ENCODE data around the gene ENTPD8.

Gene ENTPD8, protein sequence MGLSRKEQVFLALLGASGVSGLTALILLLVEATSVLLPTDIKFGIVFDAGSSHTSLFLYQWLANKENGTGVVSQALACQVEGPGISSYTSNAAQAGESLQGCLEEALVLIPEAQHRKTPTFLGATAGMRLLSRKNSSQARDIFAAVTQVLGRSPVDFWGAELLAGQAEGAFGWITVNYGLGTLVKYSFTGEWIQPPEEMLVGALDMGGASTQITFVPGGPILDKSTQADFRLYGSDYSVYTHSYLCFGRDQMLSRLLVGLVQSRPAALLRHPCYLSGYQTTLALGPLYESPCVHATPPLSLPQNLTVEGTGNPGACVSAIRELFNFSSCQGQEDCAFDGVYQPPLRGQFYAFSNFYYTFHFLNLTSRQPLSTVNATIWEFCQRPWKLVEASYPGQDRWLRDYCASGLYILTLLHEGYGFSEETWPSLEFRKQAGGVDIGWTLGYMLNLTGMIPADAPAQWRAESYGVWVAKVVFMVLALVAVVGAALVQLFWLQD

DNA sequence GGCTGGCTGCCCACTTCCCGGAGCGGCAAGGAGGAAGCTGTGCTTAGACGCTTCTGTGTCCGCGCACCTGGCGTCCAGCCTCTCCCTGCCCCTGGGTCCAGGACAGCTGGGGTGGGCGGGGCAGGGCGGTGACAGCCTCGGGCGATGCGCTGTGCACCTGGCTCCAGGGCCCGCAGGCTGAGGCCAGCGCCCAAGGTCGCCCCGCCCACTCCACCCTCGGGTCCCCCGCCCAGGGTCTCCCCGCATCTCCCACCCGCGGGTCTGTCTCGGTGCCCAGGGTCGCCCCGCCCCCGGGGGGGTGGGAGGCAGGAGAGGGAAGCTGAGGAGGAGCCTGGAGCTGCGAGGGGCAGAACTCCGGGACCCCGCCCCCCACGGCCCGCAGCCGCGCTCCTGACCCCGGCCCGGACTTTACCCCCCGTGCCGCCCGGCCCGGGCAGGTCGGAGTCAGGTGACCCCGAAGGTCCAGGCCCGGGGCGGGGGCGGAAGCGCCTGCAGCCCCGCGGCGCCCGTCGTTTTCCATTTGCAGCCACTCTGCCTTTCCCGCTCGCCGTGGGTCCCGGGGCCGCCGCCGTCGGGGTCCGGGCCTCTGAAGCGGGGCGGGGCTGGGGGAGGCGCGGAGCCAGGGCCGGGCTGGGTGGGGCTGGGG is at the start of gene ENTPD8:
TSS of gene ENTPD8 (minus strand) at position 69 of the 646 bp plus-strand sequence. CDS start 3,072 bp downstream, outside the sequence.
- no peak for DNase-seq

DNA sequence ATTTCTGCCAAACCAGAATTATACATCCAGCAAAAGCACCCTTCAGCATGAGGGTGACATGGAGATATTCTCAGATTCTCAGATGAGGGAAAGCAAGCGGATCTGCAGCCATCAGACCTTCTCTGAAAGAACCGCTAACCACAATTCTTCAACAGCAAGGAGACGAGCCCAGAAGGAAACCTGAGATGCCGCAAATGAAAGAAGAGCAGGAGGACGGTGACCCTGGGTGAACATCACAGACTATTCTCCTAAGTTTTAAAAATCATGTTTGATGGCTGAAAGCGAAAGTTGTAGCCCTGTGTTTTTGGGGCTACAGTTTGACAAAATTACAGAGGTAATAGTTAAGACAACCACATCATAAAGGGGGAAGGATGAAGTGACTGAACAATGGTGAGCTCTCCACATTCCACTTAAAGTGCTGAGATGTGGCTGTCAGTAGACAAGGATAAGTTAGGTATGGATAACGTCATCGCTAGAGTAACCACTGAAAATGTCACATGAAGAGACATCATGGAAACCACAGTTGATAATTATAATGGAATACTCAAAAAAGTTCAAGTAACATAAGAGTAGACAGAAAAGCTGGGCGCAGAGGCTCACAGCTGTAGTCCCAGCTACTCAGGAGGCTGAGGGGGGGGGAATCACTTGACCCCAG is 49.5 kb upstream of the ENTPD8 start:
- no peak for DNase-seq

GRCh38 chr9:137488906-137489305 is 47.7 kb upstream of the ENTPD8 start:
- DNase-seq = no peak

DNA sequence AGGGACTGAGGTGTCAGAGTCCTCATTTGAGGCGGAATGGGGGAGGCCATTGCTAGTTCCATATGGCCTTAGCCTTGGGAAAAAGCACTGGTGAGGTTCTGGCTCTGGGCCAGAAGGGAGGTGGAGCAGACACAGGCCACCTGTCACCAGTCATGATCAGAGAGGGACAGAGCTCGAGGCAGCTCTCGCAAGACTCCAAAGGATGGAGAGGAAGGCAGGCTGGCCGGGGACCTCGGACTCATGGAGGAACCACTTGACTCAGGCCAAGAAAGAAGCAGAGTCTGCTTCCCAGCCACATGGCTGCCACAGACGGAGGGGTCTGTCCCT is 47.1 kb upstream of the ENTPD8 start:
- DNase-seq = no peak

DNA sequence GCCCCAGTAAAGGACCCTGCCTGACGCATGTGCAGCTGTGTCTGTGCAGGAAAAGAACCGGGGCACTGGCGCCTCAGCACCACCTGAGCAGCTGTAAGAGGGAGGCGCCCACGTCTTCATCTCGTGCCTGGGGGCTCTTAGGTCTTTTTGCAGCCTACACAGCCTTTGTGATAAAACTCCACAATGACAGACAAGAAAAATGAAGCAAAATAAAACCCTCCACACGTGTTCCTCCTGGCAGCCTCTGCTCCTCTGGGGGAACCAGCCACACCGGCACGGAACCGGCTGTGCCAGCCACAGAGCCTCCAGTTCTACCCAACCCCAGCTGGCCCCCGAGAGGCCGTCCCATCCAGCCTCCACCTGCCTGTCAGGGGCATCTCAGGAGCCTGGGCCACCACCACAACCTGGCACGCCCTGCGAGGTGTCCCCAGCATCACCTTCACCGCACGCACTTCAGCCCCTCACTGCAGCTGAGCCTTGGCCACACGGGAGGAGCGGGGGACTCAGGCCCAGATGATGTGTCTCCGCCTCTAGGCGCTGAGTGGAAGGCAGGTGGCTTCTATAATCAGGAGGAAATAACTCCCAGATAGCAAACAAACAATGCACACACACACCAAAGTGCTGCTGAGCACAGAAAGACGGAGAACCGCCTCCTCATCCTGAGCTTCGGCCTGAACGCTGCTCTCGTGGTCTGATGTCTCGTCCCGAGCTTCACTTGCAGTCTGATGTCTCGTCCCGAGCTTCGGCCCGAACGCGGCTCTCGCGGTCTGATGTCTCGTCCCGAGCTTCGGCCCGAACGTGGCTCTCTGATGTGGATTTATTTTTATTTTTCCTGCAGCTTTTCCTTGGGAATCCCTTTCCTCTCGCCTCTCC is 46.5 kb upstream of the ENTPD8 start:
- no peak for DNase-seq

GRCh38 chr9:137486545-137487453 is 45.6 kb upstream of the ENTPD8 start:
- DNase-seq = no peak

GRCh38 chr9:137486141-137486490 is 45.0 kb upstream of the ENTPD8 start:
- no peak for DNase-seq

GRCh38 chr9:137485343-137486140 is 44.4 kb upstream of the ENTPD8 start:
- DNase-seq = no peak

DNA sequence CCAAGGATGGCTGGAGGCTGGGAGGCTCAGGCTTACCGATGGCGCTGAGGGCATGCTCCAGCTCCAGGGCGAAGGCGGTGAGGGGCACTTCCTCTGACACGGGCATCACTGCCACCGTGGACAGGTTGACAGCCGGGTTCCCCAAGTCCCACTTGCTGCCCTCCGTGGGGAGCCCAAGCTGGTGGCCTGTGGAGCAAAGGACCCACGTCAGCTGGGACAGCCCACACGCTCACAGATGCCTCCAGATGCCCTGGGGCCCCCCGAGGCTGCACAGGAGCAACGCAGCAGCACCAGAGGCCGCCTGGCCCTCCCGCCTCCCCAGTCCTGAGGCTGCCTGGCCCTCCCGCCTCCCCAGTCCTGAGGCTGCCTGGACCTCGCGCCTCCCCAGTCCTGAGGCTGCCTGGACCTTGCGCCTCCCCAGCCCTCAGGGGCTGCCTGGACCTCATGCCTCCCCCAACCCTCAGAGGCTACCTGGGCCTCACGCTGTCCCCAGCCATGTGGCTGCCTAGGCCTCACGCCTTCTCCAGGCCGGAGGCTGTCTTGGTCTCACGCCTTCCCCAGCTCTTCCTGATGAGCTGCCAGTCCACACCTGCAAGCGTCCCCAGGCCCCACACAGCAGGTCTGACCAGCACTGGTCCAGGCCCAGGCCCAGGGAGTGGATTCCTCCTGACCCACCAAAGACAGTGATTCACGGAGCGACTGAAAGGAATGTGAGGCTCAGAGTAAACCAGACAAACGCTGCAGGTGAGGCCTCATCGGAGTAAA is 43.6 kb upstream of the ENTPD8 start:
- no peak for DNase-seq

DNA sequence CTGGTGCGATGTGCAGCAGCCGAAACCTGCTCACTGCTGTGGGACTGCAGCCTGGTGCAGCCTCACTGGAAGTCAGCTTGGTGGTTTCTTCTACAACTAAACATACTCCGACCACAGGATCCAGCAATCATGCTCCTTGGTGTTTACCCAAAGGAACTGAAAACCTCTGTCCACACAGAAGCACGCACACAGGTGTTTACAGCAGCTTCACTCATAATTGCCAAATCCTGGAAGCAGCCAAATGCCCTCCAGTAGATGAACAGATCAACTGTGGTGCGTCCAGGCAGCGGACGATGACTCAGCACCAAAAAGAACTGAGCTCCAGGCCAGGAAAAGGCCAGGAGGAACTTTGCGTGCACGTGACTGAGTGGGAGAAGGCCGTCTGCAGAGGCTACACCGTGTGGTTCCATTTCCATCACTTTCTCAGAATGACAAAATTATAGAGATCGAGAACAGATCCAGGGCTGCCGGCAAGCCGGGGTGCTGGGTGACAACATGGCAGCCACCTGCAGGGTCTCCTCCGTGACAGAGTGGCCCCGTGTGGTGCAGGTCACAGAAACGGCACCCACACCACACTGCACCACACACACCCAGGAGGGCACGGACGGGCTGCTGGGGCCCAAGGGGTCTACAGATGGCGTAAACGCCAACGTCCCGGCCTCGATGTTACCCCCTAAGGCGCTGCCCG is 41.1 kb upstream of the ENTPD8 start:
- DNase-seq = no peak

GRCh38 chr9:137480686-137481683 is 39.8 kb upstream of the ENTPD8 start:
- no peak for DNase-seq

- DNase-seq = no peak
Measured at GRCh38 chr9:137479892-137480685, 38.9 kb upstream of the ENTPD8 start.

- no peak for DNase-seq
Measured at GRCh38 chr9:137478962-137479861, 38.1 kb upstream of the ENTPD8 start.

- no peak for DNase-seq
Measured at GRCh38 chr9:137478613-137478961, 37.4 kb upstream of the ENTPD8 start.

GRCh38 chr9:137477778-137478612 is 36.8 kb upstream of the ENTPD8 start:
- no peak for DNase-seq

Measured in stimulated activated CD4-positive, alpha-beta T cell treated with anti-CD3 and anti-CD28 coated beads, Interleukin-2, amount 100 ng/mL, for 24 hours (primary cell).